Sigmoid colon (tissue), 4 donors: ENCODE results near the gene WNT9B.

Source experiments
- EP300 ChIP-seq, 4 donors: sonication (generic); formaldehyde crosslinking; IDR thresholded peaks; one replicate each; pipeline ENCODE4 v1.6.1; 2017; ENCODE audit warnings: antibody characterized with exemption in 4 of 4
- POLR2A ChIP-seq, 2 donors: fragments of 450-650 bp; IDR thresholded peaks; one replicate each; pipeline ENCODE4 v1.6.1; 2016; ENCODE audit warnings: antibody characterized with exemption in 2 of 2, mild to moderate bottlenecking in 2 of 2, moderate library complexity in 2 of 2
- POLR2AphosphoS5 ChIP-seq, 4 donors: sonication (generic); formaldehyde crosslinking; IDR thresholded peaks; one replicate each; pipeline ENCODE4 v1.6.1; 2017; ENCODE audit warnings: antibody characterized with exemption in 4 of 4
- TF ChIP-seq, protein P1 (sequence below), 4 experiments: fragments of 450-650 bp in 3 of 4; fragments of 200-600 bp in 1 of 4; IDR thresholded peaks; one replicate each; pipeline ENCODE4 v1.5.1; 2016 to 2019; ENCODE audit warnings: antibody characterized with exemption in 4 of 4, mild to moderate bottlenecking in 3 of 4, moderate library complexity in 2 of 4

DNA sequence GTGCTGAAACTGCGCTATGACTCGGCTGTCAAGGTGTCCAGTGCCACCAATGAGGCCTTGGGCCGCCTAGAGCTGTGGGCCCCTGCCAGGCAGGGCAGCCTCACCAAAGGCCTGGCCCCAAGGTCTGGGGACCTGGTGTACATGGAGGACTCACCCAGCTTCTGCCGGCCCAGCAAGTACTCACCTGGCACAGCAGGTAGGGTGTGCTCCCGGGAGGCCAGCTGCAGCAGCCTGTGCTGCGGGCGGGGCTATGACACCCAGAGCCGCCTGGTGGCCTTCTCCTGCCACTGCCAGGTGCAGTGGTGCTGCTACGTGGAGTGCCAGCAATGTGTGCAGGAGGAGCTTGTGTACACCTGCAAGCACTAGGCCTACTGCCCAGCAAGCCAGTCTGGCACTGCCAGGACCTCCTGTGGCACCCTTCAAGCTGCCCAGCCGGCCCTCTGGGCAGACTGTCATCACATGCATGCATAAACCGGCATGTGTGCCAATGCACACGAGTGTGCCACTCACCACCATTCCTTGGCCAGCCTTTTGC, 25.0 kb downstream of the WNT9B start:
- TF ChIP-seq, protein P1, sequence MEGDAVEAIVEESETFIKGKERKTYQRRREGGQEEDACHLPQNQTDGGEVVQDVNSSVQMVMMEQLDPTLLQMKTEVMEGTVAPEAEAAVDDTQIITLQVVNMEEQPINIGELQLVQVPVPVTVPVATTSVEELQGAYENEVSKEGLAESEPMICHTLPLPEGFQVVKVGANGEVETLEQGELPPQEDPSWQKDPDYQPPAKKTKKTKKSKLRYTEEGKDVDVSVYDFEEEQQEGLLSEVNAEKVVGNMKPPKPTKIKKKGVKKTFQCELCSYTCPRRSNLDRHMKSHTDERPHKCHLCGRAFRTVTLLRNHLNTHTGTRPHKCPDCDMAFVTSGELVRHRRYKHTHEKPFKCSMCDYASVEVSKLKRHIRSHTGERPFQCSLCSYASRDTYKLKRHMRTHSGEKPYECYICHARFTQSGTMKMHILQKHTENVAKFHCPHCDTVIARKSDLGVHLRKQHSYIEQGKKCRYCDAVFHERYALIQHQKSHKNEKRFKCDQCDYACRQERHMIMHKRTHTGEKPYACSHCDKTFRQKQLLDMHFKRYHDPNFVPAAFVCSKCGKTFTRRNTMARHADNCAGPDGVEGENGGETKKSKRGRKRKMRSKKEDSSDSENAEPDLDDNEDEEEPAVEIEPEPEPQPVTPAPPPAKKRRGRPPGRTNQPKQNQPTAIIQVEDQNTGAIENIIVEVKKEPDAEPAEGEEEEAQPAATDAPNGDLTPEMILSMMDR (IDR thresholded peaks at IDR 0.05) = peak in 1 of 4 experiments; percentile 23
- TF ChIP-seq POLR2A (IDR thresholded peaks at IDR 0.05) (no peak), EP300 (IDR thresholded peaks at IDR 0.05) (no peak), POLR2AphosphoS5 (IDR thresholded peaks at IDR 0.05) (no peak)
